Peyer's patch (tissue), 4 donors: ENCODE data around the gene ABCD3.

ENCODE experiments used
- POLR2A ChIP-seq, 2 donors: fragments of 450-650 bp; IDR thresholded peaks; one replicate each; pipeline ENCODE4 v1.5.1; 2017; ENCODE audit warnings: antibody characterized with exemption in 2 of 2, mild to moderate bottlenecking in 2 of 2, moderate library complexity in 2 of 2
- TF ChIP-seq, protein P1 (sequence below), 6 experiments: fragments of 450-650 bp in 4 of 6; fragments of 200-600 bp in 2 of 6; sonication (generic) in 1 of 6; IDR thresholded peaks; one replicate each; pipeline ENCODE4 v1.5.1; 2017 to 2019; ENCODE audit warnings: antibody characterized with exemption in 6 of 6, mild to moderate bottlenecking in 3 of 6, moderate library complexity in 1 of 6

- TF ChIP-seq, protein P1, sequence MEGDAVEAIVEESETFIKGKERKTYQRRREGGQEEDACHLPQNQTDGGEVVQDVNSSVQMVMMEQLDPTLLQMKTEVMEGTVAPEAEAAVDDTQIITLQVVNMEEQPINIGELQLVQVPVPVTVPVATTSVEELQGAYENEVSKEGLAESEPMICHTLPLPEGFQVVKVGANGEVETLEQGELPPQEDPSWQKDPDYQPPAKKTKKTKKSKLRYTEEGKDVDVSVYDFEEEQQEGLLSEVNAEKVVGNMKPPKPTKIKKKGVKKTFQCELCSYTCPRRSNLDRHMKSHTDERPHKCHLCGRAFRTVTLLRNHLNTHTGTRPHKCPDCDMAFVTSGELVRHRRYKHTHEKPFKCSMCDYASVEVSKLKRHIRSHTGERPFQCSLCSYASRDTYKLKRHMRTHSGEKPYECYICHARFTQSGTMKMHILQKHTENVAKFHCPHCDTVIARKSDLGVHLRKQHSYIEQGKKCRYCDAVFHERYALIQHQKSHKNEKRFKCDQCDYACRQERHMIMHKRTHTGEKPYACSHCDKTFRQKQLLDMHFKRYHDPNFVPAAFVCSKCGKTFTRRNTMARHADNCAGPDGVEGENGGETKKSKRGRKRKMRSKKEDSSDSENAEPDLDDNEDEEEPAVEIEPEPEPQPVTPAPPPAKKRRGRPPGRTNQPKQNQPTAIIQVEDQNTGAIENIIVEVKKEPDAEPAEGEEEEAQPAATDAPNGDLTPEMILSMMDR (IDR thresholded peaks at IDR 0.05), result no peak
- TF ChIP-seq POLR2A (IDR thresholded peaks at IDR 0.05), result no peak
Observed at GRCh38 chr1:94422115-94422820, 4.1 kb downstream of the ABCD3 start.
